ENCODE results near the gene SERPINH1.

The SERPINH1 gene

DNA sequence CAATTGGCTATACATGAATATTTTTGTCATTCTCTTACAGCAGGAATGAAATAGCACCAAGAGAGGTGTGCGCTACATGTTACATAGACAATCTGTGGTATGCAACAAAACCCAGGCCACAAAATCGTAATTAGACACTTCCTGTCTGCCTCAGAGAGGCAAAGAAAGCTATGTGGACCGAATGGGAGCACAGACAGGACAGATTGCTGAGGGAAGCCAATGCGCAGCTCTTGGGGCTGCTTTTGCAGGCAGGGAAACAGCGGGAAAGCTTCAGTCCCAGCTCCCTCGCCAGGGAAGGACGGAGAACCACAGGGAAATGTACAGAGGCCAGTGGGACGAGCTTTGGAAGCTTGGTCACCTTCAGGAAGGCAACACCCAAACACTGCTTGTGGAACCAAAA, 40.9 kb downstream of the SERPINH1 start:
- DNase-seq = no peak

DNA sequence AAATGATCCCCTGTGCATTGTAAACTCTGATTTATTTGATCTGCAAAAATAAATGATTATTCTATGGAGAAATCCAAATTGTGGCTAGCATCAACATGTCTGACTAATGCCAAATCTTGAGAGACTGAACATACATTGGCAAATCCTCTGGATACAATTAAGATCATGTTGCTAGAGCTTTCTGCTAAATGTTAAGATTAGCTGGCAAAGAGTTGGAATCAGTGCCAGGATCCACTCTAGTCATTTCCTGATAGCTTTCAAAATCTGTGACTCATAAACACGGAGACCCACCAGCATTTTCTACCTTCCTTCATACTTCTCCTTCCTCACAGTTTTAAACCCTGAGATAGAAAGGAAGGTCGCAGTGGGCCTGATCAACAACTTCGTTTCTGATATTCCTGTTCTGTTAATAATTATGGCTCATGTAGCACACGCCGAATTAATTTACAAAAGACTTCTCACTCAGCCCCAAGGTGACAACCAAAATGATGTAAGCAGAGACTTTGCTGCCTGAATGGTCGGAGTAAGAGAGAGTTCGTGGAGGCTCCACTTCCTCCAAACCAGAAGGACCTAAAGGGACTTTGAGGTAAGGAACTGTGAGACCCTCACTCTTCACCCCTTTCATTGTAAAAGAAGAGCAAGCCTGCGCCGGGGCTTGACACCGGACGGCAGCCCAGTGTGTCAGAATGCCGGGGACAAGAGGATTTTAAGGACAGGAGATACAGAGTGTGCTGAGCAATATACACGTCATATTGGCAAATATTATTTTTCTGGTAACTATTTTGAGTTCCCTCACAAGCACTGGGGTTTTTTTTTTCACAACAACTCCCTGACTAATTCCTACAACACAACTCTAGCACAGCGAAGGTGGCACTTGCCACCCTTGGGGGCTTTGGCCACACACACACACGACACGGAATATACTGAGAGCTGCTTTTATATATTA, 42.0 kb downstream of the SERPINH1 start:
- no peak for DNase-seq

DNA sequence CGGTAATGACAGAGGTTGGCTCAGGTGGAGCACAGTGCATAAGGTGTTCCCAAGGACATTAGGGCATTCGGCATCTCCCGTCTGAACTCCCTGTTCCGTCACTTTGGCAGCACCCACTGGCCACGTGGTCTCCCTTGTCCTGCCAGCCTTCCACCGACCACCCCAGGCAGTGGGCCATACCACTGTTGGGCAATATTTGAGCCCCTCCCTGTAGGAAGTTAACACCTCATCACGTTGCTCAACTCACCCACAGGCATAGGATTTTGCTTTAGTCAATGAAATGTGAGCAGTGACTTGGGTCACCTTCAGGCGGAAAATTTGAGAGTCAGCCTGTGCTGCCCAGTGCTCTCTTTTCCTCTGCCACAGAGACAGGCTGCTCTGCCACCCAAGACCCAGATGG, 44.0 kb downstream of the SERPINH1 start:
- no peak for DNase-seq

DNA sequence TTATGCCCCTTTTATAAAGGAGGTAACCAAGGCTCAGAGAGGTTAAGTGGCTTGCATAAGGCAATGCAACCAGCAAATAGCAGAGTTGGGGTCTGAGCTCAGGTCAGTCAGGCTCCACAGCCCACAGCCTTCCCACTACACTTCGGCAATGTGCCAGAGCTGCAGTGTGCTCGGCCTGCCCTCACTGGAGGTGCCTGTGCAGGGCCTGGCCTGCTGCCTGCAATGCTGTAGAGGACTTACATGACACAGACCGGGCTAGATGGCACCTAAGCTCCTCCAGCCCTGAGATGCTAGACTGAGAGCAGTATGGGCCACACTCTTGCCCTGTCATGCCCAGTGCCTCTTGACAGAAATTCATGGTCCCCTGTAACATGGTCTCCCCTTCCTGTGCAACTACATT, 49.8 kb downstream of the SERPINH1 start:
- no peak for DNase-seq

DNA sequence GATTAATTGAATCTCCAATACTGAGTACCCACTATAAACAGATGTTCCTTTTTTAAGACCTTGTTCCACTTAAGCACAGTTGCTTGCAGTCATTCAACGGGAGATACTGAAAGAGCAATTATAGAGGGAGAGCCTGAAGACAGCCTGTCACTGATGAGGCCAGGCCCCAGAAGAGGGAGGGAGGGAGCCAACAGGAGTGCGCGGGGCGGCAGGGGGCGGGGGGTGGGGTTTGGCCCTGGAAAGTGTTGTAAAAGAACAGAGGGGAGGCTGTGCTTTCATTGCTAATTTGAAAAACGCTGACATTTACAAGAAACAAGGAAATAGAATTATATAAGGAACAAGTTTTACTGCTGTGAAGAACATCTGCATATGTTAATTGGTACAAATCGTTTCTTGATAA, 53.7 kb downstream of the SERPINH1 start:
- DNase-seq = no peak

DNA sequence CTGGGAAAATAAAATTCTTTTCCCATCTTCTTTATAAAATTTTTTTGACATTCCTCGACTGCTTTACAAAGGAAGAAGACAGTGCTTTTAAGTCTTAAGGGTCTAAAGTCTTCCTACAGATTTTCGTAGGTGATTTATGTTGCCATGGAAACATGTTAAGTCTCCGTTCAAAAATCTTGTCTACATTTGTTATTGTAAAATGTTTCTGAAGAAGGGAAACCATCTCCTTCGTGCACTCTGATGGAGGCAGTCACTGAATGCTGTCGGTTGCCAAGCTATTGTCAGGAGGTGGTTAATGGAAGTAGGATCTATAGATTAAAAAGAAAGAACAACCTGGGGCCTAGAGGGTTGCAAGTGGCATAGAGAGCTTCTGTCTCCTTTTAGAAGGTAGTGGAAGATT, 54.2 kb downstream of the SERPINH1 start:
- no peak for DNase-seq
